HEK293T (cell line): ENCODE measurements around the gene GRIA3.

ENCODE experiments used
- ARNT ChIP-seq: fragments of 450-650 bp; IDR thresholded peaks from 2 replicates; pipeline ENCODE4 v1.6.1; 2017; ENCODE audit warnings: mild to moderate bottlenecking
- BHLHE40 ChIP-seq: fragments of 450-650 bp; IDR thresholded peaks from 2 replicates; pipeline ENCODE4 v1.6.1; 2016; ENCODE audit warnings: mild to moderate bottlenecking, moderate library complexity, borderline replicate concordance
- ELF4 ChIP-seq: fragments of 450-650 bp; IDR thresholded peaks from 2 replicates; pipeline ENCODE4 v1.6.1; 2017; ENCODE audit warnings: antibody characterized with exemption
- FOXA1 ChIP-seq: fragments of 450-650 bp; IDR thresholded peaks from 2 replicates; pipeline ENCODE4 v1.6.1; 2016; ENCODE audit warnings: mild to moderate bottlenecking
- FOXM1 ChIP-seq: fragments of 450-650 bp; IDR thresholded peaks from 2 replicates; pipeline ENCODE4 v1.6.1; 2017; ENCODE audit warnings: mild to moderate bottlenecking, borderline replicate concordance
- SP1 ChIP-seq: fragments of 450-650 bp; IDR thresholded peaks from 2 replicates; pipeline ENCODE4 v1.6.1; 2017
- TF ChIP-seq, protein P1 (sequence below): fragments of 450-650 bp; IDR thresholded peaks from 2 replicates; pipeline ENCODE4 v1.6.1; 2016

DNA sequence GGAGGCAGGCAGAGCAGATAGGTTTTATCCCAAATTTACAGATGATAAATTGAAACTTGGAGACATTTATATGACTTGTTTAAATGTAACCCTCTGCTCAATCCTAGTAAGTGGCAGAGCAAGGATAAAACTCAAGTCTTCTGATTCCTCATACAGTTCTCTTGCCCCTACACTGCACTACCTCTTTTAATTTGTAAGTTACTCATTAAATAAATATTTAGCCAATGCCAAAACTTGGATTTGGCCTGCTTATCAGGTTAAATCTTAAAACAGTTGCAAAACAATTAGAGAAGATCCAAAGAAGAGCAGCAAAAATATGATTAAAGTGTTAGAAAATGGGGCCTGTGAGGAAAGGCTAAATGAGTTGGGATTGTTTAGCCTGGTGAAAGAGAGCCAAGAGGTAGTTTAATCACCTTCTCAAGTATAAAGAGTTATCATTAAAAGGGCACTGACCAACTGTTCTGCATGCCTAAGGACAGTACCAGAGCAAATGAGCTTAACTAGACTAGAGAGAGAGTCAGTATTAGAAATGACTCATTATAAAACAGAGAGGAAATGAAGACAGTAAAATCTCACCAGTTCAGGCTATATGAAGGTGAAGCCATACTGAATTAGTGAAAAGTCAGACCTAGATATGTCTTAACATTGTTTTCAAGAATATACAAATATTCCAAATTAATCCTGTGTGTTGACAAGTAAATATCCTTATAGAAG is 146.3 kb downstream of the GRIA3 start:
- TF ChIP-seq, protein P1, sequence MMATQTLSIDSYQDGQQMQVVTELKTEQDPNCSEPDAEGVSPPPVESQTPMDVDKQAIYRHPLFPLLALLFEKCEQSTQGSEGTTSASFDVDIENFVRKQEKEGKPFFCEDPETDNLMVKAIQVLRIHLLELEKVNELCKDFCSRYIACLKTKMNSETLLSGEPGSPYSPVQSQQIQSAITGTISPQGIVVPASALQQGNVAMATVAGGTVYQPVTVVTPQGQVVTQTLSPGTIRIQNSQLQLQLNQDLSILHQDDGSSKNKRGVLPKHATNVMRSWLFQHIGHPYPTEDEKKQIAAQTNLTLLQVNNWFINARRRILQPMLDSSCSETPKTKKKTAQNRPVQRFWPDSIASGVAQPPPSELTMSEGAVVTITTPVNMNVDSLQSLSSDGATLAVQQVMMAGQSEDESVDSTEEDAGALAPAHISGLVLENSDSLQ = no peak
- TF ChIP-seq BHLHE40 (no peak), SP1 (no peak), ARNT (no peak), FOXA1 (no peak), ELF4 (no peak), FOXM1 (no peak)
